AG08396 (cell line): Measurements from ENCODE around the gene PDE4B.

Source experiments
- DNase-seq: peaks from one replicate; pipeline ENCODE4 v3.0.0; 2012; ENCODE audit warnings: low spot score, mixed read lengths

The PDE4B gene

DNA sequence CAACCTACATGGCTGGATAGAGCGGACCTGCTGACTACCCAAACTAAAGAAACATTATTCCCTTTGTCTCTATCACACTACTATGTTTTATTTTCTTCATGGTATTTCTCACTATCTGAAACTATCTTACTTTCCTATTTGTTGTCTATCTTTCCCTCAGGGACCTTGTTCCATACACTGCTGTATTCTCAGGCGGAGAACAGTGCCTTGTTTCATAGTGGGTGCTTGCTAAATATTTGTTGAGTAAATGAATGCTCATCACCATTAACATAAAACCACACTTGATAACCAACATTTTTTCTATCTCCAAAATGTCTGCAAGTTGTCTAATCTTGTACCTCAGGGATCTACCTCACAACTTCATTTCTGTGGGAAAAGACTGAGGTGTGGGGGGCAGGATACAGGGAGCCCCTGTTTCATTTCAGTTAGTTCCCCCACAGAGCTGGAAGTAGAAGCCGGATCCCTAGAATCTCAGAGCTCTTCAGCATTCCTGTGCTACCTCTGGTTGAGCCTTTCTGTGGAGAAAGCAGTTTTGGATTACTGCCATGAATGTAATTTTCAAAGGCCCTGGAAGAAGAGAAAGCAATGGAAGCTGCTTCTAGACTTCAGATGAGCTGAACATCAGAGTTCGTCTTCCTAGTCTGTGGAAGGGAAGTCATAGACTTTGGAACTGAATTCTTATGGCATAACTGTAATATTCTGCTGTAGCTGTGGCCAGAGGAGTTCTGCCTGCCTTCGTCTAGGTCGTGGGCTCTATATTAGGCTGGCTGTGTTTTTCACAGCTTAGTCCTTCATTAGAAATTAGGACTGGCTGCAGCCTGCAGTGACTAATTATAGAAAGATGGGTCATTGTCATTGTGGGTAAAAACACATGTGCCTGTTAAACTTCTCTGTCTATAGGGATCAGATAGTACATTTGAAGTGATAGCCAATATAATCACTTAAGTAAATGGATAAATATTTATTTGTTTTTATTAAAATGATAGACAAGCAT is 448.1 kb downstream of the PDE4B start:
- DNase-seq = no peak

GRCh38 chr1:66242646-66243547 is 450.2 kb downstream of the PDE4B start:
- DNase-seq = peak; percentile 73

DNA sequence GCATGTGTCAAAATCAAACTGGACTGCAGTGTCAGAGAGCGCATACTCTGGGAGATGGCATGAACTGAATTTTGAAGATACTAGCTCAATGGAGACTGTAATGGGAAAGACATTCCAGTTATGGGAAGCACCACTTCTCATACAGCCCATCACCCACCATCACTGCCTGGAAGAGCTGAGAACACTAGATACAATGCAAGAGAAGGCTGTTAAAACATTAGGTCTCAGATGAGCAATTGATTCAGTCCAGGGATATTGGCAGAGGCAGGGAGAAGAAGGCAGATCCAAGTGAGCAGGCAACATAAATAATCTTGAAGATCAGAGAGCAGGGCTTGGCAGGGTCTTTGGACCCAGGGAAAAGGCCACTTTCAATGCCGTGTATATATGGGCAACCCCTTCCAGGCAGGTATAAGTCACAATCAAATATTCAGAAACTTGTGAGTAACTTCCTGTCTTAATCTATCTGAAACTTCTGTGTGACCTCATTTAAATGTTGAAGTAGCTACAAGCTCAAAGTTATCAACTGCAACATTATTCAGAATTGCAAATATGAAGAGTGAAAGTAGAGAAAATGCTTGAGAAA is 450.9 kb downstream of the PDE4B start:
- no peak for DNase-seq

DNA sequence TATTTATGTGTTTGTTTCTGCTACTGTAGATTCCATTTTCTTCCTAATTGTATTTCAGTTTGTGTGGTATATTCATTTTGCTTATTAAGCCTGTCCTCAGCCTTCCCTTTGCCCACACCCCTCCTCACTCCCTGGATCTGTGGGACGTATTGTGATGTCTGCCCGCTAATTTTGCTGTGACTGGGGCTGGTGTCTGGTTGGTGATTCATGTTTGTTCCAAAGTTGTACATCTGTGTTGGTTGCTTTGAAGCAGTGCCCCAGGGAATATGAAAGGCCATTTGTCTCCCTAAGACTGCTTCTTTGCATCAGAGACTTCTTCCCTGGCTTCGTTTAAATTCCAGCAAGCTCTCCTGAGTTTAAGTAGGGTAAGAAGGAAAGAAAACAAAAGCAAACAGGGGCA is 451.7 kb downstream of the PDE4B start:
- no peak for DNase-seq

DNA sequence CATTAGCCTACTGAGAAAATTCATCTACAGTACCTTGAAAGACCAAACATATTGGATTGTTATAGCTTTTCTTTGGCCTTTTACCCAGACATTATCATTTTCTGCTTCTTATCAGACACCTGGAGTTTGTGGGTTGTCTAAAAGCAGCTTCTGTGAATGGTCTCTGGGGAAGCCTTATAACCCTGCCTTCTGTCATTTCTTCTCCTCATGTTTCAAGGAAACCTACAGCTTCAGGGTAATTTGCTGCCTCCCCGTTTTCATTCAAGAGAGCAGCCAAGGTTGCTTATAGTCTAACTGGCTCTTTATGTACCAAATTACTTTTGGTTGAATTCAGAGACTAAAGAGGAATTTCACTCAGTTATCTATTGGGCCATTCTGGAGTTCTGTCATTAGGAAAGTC is 453.0 kb downstream of the PDE4B start:
- DNase-seq = no peak

DNA sequence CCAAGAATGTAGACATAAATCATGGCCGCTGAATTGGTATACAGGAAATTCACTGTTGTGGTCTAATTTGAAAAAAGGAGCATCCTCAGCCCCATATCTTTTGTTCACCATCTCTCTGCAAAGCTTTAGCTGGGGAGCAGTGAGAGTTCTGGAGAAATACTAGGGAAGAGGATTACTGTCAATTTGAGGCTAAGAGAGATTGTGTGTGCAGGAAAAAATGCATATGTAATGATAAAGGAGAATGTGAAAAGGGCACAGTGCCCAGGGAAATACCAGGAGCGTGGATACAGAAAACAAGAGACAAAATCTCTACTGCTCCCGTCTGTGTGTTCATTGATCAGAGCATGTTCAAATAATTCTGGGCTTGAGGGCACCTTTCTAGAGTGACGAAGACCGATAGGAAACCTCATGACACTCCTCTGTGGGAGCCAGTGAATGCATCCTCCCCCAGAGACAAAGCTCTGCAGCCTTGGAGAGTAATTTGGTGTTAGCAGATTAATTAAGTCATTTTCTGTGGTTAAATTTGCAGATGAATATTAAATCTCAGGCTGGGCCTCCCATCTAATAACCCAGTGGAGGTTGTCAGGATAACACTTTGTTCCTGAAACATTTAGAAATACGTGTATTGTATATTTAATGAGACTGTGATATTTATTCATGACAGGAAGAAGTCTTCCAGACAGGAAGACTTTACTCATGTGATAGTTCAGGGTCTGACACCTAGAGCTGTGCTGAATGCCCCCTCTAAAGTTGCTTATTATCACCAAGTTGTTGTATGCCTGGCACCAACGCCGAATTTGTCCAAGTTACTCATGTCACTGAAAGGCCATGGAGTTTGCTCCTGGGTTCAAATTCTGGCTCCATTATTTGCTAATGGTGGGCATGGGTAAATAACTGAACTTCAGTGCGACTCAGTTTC is 453.9 kb downstream of the PDE4B start:
- DNase-seq = no peak

DNA sequence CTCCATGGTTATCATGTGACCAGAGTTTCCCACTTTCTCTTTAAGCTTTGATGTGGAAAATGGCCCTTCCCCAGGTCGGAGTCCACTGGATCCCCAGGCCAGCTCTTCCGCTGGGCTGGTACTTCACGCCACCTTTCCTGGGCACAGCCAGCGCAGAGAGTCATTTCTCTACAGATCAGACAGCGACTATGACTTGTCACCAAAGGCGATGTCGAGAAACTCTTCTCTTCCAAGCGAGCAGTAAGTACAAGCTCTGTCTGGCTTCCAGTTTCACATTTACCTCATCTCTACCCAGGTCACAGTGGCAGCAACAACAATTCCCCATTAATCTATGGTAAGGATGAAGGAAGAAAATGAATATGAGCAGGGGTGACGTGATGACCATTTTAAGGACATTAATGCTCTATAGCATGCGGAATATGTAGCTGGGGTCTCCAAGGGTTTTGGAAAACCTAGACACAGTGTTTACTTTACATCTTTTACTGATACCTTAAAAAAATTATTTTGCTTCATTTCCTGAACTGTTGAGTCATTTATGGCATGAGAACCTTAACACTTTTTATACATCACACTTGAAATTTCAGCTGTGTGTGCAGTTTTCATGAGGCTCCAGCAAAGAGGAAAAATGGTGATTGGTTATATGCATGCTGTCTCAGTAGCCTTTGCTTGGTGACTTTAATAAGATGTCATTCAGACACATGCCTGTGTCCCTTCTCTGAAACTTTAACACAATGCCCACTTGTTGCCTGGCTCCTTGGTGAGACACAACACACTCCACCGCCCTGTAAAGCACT is 454.9 kb downstream of the PDE4B start:
- no peak for DNase-seq

GRCh38 chr1:66248257-66248656 is 455.6 kb downstream of the PDE4B start:
- DNase-seq = no peak

DNA sequence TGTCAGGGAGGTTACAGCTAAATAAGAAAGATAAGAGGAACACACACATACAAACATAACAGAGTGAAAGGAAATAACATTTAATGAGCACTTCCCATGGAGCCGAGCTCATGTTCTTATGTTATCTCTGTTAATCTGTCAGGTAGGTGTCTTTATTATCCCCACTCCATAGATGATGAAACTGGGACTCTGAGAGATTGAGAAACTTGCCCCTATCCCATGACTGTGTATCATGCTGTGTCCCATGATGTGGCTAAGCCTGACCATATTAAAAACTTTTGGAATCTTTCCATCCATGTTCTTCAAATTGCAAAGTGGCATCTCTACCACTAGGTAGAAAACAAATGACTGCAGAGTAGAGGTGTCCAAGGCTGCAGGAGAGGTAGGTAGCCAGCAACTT is 456.1 kb downstream of the PDE4B start:
- DNase-seq = no peak

GRCh38 chr1:66250075-66250474 is 457.4 kb downstream of the PDE4B start:
- no peak for DNase-seq

- no peak for DNase-seq
Observed at GRCh38 chr1:66250478-66250877, 457.8 kb downstream of the PDE4B start.

DNA sequence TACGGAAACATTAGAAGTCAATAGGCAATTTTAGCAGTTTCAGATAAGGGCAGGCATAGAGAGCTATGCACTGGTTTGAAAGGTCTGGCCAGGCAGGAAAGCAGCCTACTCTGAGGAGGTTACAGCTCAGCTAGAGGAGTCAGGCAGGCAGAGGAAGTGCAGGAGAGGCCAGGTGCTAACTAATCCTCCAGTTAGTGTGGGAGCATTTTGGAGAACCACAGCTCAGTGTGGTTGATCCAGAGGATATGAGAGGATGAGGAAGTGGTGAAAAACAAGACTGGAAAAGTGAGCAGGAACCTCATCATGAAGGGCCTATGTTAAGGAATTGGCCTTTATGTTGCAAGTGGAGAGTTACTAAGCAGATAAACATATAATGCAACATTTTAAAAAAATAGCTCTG is 458.9 kb downstream of the PDE4B start:
- DNase-seq = no peak

- DNase-seq = peak; percentile 57
Observed at GRCh38 chr1:66253330-66253921, 460.7 kb downstream of the PDE4B start.

- no peak for DNase-seq
Observed at GRCh38 chr1:66254785-66255184, 462.1 kb downstream of the PDE4B start.

- DNase-seq = no peak
Observed at GRCh38 chr1:66256629-66257572, 464.2 kb downstream of the PDE4B start.

- DNase-seq = no peak
Observed at GRCh38 chr1:66258404-66259105, 465.9 kb downstream of the PDE4B start.

DNA sequence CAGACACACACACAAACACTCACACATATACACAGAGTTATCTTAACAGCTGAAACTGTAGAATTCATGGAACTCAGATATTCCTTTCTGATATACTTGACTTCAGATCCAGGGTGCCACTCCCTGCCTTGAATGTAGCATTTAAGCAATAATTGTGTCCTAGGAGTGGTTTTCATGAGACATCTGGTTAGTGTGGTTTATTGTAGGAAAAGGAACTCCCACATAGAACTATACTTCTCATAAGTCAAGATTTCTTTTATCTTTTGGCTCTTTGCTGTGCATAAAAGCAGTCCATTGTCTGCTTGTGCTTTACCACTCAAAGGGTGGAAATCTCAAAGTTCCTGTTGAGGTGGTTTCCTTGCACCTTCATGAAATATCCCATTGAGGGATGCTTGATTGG is 468.7 kb downstream of the PDE4B start:
- no peak for DNase-seq
